T-cell (primary cell): Measurements from ENCODE around the gene QTRT2. TPM values are rescaled to one million over a fixed set of nuclear protein-coding genes. Genes with fewer than 3 reads are reported as not detected.

Experiments
- ATAC-seq, 4 experiments: fragments of 200-7000 bp in 3 of 4; fragments of 150-1000 bp in 1 of 4; cut with Tn5 transposase; replicated peaks in 1 of 4; 1 replicate in 3 of 4; 2 replicates in 1 of 4; pipeline ENCODE4 v1.10.0; 2021; ENCODE audit warnings: moderate library complexity in 3 of 4, mild to moderate bottlenecking in 2 of 4, moderate number of reproducible peaks in 1 of 4
- CTCF ChIA-PET, 2 donors: fragments of 300-600 bp; sonication (Branson Sonifier 250); formaldehyde crosslinking; loops; one replicate each; lab custom pipeline; 2022; ENCODE audit warnings: antibody characterized with exemption in 2 of 2; lab: Charles Lee
- POLR2A ChIA-PET, 2 donors: fragments of 300-600 bp; sonication (Branson Sonifier 250); formaldehyde crosslinking; loops; one replicate each; lab custom pipeline; 2022; ENCODE audit warnings: antibody characterized with exemption in 2 of 2; lab: Charles Lee
- DNase-seq, 35 experiments: peaks; one replicate each; pipeline versions ENCODE4 v3.0.0 to v3.0.0-alpha.2; 2013 to 2023
- H3K27ac ChIP-seq: one replicate; pipeline ENCODE4 v1.5.1; 2013; ENCODE audit warnings: low read length
- H3K27me3 ChIP-seq, 2 experiments: replicated peaks in 1 of 2; 1 replicate in 1 of 2; 2 replicates in 1 of 2; pipeline versions ENCODE4 v1.6.1 to v1.7.0; 2013; ENCODE audit warnings: low read length in 1 of 2, mixed read lengths in 1 of 2; ENCODE audit not compliant: control insufficient read depth in 2 of 2, insufficient read depth in 2 of 2; ENCODE audit errors: extremely low read depth in 1 of 2
- H3K36me3 ChIP-seq, 2 donors: 1 replicate in 1 of 2; 2 replicates in 1 of 2; pipeline versions ENCODE4 v1.6.1 to v1.7.0; 2013; ENCODE audit warnings: low read length in 1 of 2; ENCODE audit not compliant: control insufficient read depth in 2 of 2, insufficient read depth in 1 of 2; ENCODE audit errors: extremely low read depth in 1 of 2
- H3K4me1 ChIP-seq, 2 experiments: 1 replicate in 1 of 2; 2 replicates in 1 of 2; pipeline versions ENCODE4 v1.6.1 to v1.7.0; 2013; ENCODE audit warnings: low read length in 2 of 2, mixed read lengths in 1 of 2; ENCODE audit not compliant: insufficient read depth in 2 of 2, control insufficient read depth in 1 of 2; ENCODE audit errors: extremely low read depth in 1 of 2
- H3K4me3 ChIP-seq, 2 donors: 1 replicate in 1 of 2; 2 replicates in 1 of 2; pipeline versions ENCODE4 v1.5.1 to v1.7.0; 2013; ENCODE audit warnings: mild to moderate bottlenecking in 2 of 2, low read length in 1 of 2, moderate library complexity in 1 of 2; ENCODE audit not compliant: control insufficient read depth in 1 of 2; ENCODE audit errors: extremely low read depth in 1 of 2
- H3K9me3 ChIP-seq: 2 replicates; pipeline ENCODE4 v1.7.0; 2013
- H3K27ac Mint-ChIP-seq, 2 donors: one replicate each; pipeline ENCODE4 v1.8.0; 2020 to 2021; ENCODE audit warnings: mild to moderate bottlenecking in 2 of 2, mixed read lengths in 2 of 2
- H3K27me3 Mint-ChIP-seq, 2 donors: one replicate each; pipeline ENCODE4 v1.8.0; 2021 to 2022; ENCODE audit warnings: mixed read lengths in 2 of 2
- H3K36me3 Mint-ChIP-seq: one replicate; pipeline ENCODE4 v1.8.0; 2021; ENCODE audit warnings: mixed read lengths
- H3K4me1 Mint-ChIP-seq, 3 donors: one replicate each; pipeline ENCODE4 v1.8.0; 2020 to 2022; ENCODE audit warnings: mixed read lengths in 3 of 3, mild to moderate bottlenecking in 1 of 3
- H3K4me3 Mint-ChIP-seq, 3 donors: one replicate each; pipeline ENCODE4 v1.8.0; 2020 to 2022; ENCODE audit warnings: mild to moderate bottlenecking in 3 of 3, mixed read lengths in 3 of 3, moderate library complexity in 3 of 3
- H3K9me3 Mint-ChIP-seq, 3 donors: one replicate each; pipeline ENCODE4 v1.8.0; 2020 to 2022; ENCODE audit warnings: mixed read lengths in 3 of 3
- WGBS: methylation state at CpG from one replicate; pipeline ENCODE4 v1.1.5; 2013; ENCODE audit warnings: missing lambda C conversion rate; ENCODE audit not compliant: insufficient coverage; 5-methylcytosine and 5-hydroxymethylcytosine counted together
- total RNA-seq, 35 experiments: library from RNA in 6 of 35; stranded (reverse) in 6 of 35; fragments of 120-200 nt in 1 of 35; gene quantifications; one replicate each; pipeline versions ENCODE4 v1.2.1 to v1.2.4 and lab custom pipeline; 2013 to 2026

QTRT2 gene
- total RNA-seq, 5 donors from 2014 or later (not counting 1 experiment from before 2014, with no cell fraction given): 24.3 to 39.1 (median 31.7) TPM

DNA sequence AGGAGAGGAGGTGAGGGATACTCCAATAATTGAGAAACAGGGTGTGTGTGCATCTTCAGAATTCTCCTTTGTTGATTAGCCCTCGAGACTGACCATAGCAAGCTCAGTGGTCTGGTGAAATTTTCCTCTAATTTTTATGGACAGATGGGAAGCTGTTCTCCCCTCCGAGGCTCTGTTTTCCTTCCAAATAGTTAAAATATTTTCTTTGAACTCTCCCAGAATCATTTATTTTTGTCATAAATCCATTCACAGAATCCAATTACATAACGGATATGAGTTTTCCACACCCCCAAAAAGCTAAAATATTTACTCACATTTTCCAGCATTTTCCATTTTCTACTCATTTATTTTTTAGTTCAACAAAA, 36.5 kb downstream of the QTRT2 start:
- no peaks in the 10 kb centered on the region for H3K27me3 Mint-ChIP-seq
- no peaks in the 10 kb centered on the region for H3K4me1 ChIP-seq
- H3K4me3 Mint-ChIP-seq: no peak overlapping the region
- H3K4me3 ChIP-seq: no peak overlapping the region
- no peak overlapping the region for H3K27ac ChIP-seq
- no peaks in the 10 kb centered on the region for H3K9me3 ChIP-seq
- H3K36me3 Mint-ChIP-seq: peaks cover under 1% of the 10 kb centered on the region
- H3K4me1 Mint-ChIP-seq: peaks cover 2 to 7% (median 3%) of the 10 kb centered on the region in 3 donors
- no peak for DNase-seq
- WGBS: 82% methylated on average over 2 of the region's 3 CpGs
- peaks cover 0 to 5% of the 10 kb centered on the region in 2 experiments for H3K27me3 ChIP-seq
- H3K36me3 ChIP-seq: no peaks in the 10 kb centered on the region
- no peak for ATAC-seq
- ChIA-PET POLR2A (no interaction called here), CTCF (interaction anchor here in 1 of 2 donors (0.6 kb wide), 1 partner anchor 64 kb away, joined by 4 read pairs; no protein-coding TSS in a partner anchor)
- no peak overlapping the region for H3K27ac Mint-ChIP-seq
- H3K9me3 Mint-ChIP-seq: no peaks in the 10 kb centered on the region

DNA sequence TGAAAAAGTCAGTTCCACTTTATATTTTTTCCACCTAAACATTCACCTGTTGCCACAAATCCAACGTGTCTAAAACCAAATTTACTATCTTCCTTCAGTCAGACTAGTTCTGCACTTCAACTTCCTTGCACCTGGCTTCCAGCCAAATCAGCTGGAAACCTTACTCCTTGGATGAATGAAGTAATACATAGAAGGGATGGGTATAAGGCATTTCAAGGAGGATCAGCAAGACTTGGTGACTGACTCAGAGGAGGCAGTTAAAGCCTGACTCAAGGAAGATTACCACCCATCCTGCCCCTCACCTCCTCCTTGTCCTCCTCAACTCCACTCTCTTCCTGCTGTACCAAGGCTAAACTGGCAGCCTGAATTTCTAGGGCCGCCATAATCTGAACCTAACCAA, 37.1 kb downstream of the QTRT2 start:
- Histone ChIP-seq H3K36me3 (no peaks in the 10 kb centered on the region), H3K27me3 (peaks cover 0 to 5% of the 10 kb centered on the region in 2 experiments), H3K27ac (no peak overlapping the region), H3K4me1 (no peaks in the 10 kb centered on the region), H3K9me3 (no peaks in the 10 kb centered on the region), H3K4me3 (no peak overlapping the region)
- peaks cover 2 to 7% (median 3%) of the 10 kb centered on the region in 3 donors for H3K4me1 Mint-ChIP-seq
- POLR2A ChIA-PET: no interaction called here
- 100% methylated on average over 1 of the region's 2 CpGs for WGBS
- H3K27me3 Mint-ChIP-seq: no peaks in the 10 kb centered on the region
- H3K27ac Mint-ChIP-seq: no peak overlapping the region
- no peak overlapping the region for H3K4me3 Mint-ChIP-seq
- H3K36me3 Mint-ChIP-seq: no peaks in the 10 kb centered on the region
- DNase-seq (no peak), ATAC-seq (no peak)
- CTCF ChIA-PET: no interaction called here
- H3K9me3 Mint-ChIP-seq: no peaks in the 10 kb centered on the region

DNA sequence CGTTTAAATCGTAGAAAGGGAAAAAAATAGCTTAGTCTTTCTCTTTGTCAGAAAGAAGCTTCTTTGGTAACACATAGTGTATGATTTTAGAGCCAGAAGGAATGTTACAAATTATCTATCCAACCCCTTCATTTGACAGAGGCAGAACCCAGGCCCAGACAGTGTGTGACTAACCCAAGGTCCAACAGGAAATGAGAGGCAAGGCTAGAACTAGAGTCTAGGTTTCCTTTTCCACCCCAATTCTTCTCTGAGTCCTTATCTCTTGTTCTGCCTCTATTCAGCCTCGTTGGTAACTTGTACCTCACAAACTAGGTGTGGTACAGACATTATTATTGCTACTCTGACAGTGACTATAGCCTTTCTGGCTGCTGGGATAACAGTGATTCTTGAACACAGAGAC, 39.3 kb downstream of the QTRT2 start:
- Mint-ChIP-seq H3K27me3 (peaks cover 2 to 4% of the 10 kb centered on the region in 2 donors), H3K4me3 (no peak overlapping the region), H3K9me3 (no peaks in the 10 kb centered on the region), H3K27ac (no peak overlapping the region), H3K4me1 (peaks cover 2 to 7% (median 3%) of the 10 kb centered on the region in 3 donors), H3K36me3 (no peaks in the 10 kb centered on the region)
- Histone ChIP-seq H3K27me3 (peaks cover 0 to 5% of the 10 kb centered on the region in 2 experiments), H3K9me3 (no peaks in the 10 kb centered on the region), H3K27ac (no peak overlapping the region), H3K4me1 (no peaks in the 10 kb centered on the region), H3K4me3 (no peak overlapping the region), H3K36me3 (no peaks in the 10 kb centered on the region)
- CTCF ChIA-PET: no interaction called here
- POLR2A ChIA-PET: no interaction called here
- DNase-seq (no peak), ATAC-seq (no peak)
- no CpG with 5 or more reads among the region's 3 CpGs for WGBS

DNA sequence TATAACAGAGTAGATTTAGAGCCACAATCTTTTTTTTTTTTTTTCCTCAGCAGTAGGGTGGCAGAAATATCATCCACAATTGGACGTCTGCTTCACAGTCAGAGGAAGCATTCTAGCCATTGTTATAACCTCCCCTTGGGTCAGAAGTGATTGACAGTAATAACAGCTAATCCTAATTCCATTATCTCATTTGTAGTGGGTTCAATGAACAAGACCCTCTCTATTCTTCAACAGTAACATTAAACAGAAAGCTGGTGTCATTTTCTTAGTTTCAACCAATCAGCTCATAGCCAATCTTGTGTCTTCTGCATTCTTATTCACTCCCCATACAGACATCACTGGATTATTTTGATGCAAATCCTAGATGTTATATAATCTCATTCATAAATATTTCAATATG, 44.6 kb downstream of the QTRT2 start:
- Mint-ChIP-seq H3K36me3 (no peaks in the 10 kb centered on the region), H3K27ac (no peak overlapping the region), H3K4me1 (no peaks in the 10 kb centered on the region), H3K27me3 (peaks cover 5 to 9% of the 10 kb centered on the region in 2 donors), H3K9me3 (no peaks in the 10 kb centered on the region), H3K4me3 (no peak overlapping the region)
- H3K4me3 ChIP-seq: no peak overlapping the region
- ATAC-seq (no peak), DNase-seq (no peak)
- peaks cover 0 to 3% of the 10 kb centered on the region in 2 experiments for H3K27me3 ChIP-seq
- POLR2A ChIA-PET: no interaction called here
- no peaks in the 10 kb centered on the region for H3K4me1 ChIP-seq
- H3K27ac ChIP-seq: no peak overlapping the region
- no CpG with 5 or more reads among the region's 1 CpG for WGBS
- CTCF ChIA-PET: interaction anchor here in 1 of 2 donors (0.7 kb wide), 1 partner anchor 15 kb away, joined by 4 read pairs; no protein-coding TSS in a partner anchor
- no peaks in the 10 kb centered on the region for H3K9me3 ChIP-seq
- no peaks in the 10 kb centered on the region for H3K36me3 ChIP-seq

DNA sequence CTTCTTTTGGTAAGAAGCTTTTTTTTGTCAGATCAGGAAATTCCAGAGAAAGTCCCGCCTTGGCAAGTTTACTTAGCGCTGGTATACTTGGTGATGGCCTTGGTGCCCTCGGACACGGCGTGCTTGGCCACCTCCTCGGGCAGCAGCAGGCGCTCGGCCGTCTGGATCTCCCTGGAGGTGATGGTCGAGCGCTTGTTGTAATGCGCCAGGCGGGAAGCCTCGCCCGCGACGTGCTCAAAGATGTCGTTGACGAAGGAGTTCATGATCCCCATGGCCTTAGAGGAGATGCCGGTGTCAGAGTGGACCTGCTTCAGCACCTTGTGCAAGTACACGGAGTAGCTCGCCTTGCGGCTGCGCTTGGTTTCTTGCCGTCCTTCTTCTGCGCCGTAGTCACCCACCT, 46.6 kb downstream of the QTRT2 start:
- no peak for ATAC-seq
- no peak overlapping the region for H3K4me3 Mint-ChIP-seq

DNA sequence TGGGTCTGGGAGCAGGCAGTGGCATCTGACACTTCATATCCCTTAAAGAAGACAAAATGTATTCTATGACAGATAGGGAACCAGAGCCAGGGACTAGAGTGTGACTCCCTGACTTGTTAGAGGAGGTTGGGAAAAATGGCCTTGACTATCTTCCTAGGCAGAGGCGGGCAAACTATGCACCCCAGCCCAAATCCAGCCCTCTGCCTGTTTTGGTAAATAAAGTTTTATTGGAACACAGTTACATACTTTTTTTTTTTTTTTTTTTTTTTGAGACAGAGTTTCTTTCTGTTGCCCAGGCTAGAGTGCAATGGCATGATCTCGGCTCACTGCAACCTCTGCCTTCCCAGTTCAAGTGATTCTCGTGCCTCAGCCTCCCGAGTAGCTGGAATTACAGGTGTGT, 47.3 kb downstream of the QTRT2 start:
- DNase-seq (no peak), ATAC-seq (no peak)
- ChIA-PET POLR2A (no interaction called here), CTCF (no interaction called here)
- H3K9me3 Mint-ChIP-seq: no peaks in the 10 kb centered on the region
- 96% methylated on average over 3 of the region's 4 CpGs for WGBS
- Histone ChIP-seq H3K36me3 (no peaks in the 10 kb centered on the region), H3K9me3 (no peaks in the 10 kb centered on the region), H3K27ac (no peak overlapping the region), H3K27me3 (peaks cover 0 to 7% of the 10 kb centered on the region in 2 experiments), H3K4me3 (no peak overlapping the region), H3K4me1 (no peaks in the 10 kb centered on the region)
- H3K27ac Mint-ChIP-seq: no peak overlapping the region
- no peak overlapping the region for H3K4me3 Mint-ChIP-seq
- no peaks in the 10 kb centered on the region for H3K4me1 Mint-ChIP-seq
- H3K27me3 Mint-ChIP-seq: peaks cover 8 to 13% of the 10 kb centered on the region in 2 donors
- H3K36me3 Mint-ChIP-seq: no peaks in the 10 kb centered on the region

More for the DNA sequence above, 46.6 kb downstream of the QTRT2 start:
- H3K36me3 ChIP-seq: no peaks in the 10 kb centered on the region
- H3K27me3 Mint-ChIP-seq: peaks cover 6 to 13% of the 10 kb centered on the region in 2 donors
- H3K9me3 Mint-ChIP-seq: no peaks in the 10 kb centered on the region
- no peak overlapping the region for H3K27ac Mint-ChIP-seq
- no peaks in the 10 kb centered on the region for H3K36me3 Mint-ChIP-seq
- WGBS: 95% methylated on average over 27 of the region's 27 CpGs
- POLR2A ChIA-PET: no interaction called here
- no peak for DNase-seq
- peaks cover 0 to 7% of the 10 kb centered on the region in 2 experiments for H3K27me3 ChIP-seq
- CTCF ChIA-PET: interaction anchor here in 1 of 2 donors (0.5 kb wide), 1 partner anchor 18 kb away, joined by 4 read pairs; no protein-coding TSS in a partner anchor
- H3K4me3 ChIP-seq: no peak overlapping the region
- H3K4me1 ChIP-seq: no peaks in the 10 kb centered on the region
- no peak overlapping the region for H3K27ac ChIP-seq
- no peaks in the 10 kb centered on the region for H3K9me3 ChIP-seq
- no peaks in the 10 kb centered on the region for H3K4me1 Mint-ChIP-seq
